HG02884 (cell line): ENCODE measurements around the gene MRC2.

ENCODE experiments used
- ATAC-seq: cut with Tn5 transposase; IDR thresholded peaks from one replicate; pipeline ENCODE4 v1.9.1; 2021; ENCODE audit warnings: mild to moderate bottlenecking, moderate library complexity; ENCODE audit not compliant: unreplicated experiment

The MRC2 gene

DNA sequence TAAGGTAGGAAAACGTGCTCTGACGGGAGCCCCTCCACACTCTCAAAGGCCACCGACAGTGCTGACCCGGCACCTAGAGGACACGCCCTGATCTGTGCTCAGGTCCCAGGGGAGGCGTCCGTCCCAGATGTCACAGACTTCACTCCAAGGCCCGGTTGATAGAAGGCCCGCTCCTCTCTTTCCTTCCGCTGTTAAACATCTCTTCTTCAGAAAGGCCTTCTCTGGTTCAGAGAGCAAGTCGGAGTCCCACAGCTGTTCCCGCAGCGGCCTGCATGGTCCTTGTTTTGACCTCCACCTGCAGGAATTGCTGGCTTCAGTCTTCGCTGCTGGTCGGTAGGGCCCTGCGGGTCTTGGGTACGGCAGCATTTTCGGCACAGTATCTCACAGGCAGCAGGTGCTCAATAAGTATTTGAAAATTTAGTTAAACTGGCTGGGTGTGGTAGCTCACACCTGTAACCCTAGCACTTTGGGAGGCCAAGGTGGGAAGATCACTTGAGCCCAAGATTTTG lies 88.5 kb downstream of the MRC2 start:
- no peak for ATAC-seq

- ATAC-seq: no peak
These were observed 89.5 kb downstream of the MRC2 start for GRCh38 chr17:62716834-62717588.

GRCh38 chr17:62717589-62717855 lies 90.1 kb downstream of the MRC2 start:
- no peak for ATAC-seq

DNA sequence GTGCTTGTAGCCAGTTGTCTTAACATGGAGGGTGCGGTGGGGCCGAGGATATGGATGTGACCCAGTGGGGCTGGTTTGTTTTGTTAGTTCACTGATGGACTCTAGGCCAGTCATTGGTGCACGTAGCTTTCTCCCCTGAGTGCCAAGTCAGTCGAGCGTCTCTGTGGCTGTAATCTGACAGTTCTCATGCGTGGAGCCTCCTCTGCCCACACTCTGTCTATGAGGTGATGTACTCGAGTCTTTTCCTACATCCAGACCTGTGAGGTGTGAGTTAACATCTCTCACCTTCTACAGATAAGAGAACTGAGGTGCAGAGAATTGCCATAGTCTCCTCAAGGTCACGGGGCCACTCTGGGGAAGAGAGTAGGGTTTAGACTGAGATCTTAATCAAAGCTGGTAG lies 90.4 kb downstream of the MRC2 start:
- no peak for ATAC-seq

DNA sequence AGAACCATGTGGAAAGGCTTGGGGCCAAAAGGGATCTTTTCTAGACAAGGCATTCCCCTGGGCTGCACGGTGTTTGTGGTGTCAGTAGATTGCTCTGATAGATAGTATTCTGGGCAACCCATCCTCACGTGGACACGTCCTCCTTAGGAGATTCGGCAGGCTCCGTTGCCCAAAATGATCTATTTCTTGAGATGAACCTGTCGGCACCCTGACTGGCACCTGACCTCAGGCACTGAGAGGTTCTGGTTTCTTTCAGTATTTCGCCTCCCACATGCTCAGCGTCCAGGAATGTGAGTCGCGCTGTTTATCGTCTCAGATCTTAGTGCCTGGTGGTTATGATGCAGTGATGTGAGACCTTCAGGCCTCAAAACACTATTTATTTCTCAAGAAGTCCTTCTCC lies 91.0 kb downstream of the MRC2 start:
- no peak for ATAC-seq

- ATAC-seq: no peak
These were observed 92.1 kb downstream of the MRC2 start for GRCh38 chr17:62719586-62719985.

DNA sequence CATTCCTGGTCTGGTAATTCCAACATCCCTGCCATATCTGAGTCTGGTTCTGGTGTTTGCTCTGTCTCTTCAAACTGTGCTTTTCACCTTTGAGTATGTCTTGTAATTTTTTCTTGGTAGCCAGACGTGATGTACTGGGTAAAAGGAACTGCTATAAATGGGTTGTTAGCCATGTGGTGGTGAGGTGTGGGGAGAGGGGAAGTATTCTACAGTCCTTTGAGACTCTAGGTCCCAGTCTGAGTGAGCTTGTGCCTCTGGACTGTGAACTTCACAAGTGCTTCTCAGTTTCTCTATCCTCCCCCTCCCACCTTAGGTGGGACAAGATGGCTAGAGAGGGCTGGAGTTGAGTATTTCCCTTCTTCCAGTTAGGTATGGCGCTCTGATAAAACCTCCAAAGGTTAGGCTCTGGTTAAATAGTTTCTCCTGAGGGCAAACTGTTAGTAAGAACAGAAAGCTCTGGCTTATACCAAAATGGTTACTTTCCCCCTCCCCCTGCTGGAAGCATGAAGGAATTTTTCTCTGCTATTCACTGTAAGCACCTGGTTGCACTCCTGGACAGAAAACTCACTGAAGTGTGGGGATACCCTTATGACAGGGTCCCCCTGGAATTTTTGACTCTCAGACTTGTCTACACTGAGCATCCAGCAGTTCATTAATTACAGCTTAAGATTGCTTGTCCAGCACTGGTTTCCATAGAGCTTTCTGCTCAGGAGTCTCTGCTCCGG lies 92.8 kb downstream of the MRC2 start:
- ATAC-seq: no peak

GRCh38 chr17:62722625-62723024 lies 95.2 kb downstream of the MRC2 start:
- no peak for ATAC-seq

GRCh38 chr17:62723842-62724241 lies 96.4 kb downstream of the MRC2 start:
- no peak for ATAC-seq

DNA sequence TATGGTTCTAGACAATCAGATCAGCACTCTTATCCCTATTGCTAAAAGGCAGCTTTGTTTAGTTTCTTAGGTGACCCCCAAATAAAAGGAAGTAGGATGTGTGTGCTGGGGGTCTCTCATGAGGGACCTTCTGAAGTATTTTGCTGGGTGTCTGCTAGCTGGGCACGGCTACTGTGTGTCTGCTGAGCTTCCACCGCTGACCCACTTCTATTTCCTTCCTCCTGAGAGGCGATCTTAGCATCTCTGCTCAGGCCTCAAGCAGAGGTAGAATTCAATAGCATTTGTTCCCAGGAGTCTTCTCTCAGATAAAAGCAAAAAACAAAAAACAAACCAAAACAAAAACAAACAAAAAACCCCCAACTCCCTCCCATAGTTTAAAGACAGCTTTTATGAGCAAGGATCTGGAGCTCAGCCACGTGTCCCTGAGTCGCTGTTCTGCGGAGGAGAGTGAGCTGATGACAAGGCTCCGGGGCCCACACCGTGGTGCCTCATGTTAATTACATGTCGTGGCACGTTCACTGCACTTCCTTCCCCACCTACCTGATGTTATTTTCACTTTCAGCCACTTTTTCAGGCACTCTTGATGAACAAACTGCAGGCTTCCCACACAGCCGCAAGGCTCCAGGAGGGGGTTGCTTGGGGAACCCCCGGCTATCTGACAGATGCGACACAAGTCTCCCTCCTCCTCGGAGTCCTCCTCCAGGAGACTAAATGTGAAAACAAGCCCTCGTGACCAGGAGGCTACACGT lies 97.1 kb downstream of the MRC2 start:
- peak; percentile 92 for ATAC-seq

- no peak for ATAC-seq
These were observed 98.3 kb downstream of the MRC2 start for GRCh38 chr17:62725791-62726249.

GRCh38 chr17:62727916-62728672 lies 100.6 kb downstream of the MRC2 start:
- no peak for ATAC-seq

DNA sequence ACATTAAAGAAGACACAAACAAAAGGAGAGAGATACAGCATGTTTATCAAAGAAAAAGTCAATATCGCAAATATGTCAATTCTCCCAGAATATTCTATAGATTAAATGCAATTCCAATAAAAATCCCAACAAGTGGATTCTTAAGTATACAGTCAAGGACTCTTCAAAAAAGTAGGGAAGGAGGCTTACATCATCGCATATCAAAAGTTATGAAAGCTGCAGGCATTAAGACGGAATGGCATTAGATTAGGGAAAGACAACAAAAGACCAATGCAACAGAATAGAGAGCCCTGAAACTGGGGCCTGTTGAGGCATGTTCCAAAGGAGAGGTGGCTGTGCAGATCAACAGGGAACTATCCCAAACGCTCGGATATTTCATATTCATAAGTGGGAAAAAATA lies 104.7 kb downstream of the MRC2 start:
- ATAC-seq: no peak

DNA sequence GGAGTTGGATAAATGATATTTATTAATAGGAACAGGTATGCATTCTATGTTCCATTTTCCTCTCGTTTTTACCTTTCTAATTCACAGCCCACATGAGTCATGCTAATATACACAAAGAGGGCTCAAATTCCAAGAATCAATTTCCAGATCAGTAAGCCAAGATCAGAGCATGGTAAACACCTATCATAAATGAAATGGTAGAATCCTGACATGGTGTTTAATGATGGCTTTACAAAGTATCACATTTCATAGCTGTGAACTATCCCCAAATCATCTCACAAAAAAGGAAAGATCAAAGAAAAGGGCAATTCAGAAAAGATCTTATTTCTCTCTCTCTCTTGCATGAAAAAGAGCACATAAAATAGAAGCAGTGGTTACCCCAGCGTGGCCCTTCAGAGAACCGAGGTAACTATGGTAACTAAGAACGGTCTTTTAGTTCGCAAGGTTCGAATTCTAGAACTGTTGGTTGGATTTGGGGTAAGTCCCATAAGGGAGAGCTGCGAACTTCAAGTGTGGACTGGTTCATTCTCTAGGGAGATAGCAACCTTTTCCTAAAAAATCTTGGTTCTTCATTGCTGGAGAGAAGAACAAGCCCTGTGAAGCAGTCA lies 107.7 kb downstream of the MRC2 start:
- no peak for ATAC-seq

- ATAC-seq: no peak
These were observed 110.0 kb downstream of the MRC2 start for GRCh38 chr17:62737513-62737912.

DNA sequence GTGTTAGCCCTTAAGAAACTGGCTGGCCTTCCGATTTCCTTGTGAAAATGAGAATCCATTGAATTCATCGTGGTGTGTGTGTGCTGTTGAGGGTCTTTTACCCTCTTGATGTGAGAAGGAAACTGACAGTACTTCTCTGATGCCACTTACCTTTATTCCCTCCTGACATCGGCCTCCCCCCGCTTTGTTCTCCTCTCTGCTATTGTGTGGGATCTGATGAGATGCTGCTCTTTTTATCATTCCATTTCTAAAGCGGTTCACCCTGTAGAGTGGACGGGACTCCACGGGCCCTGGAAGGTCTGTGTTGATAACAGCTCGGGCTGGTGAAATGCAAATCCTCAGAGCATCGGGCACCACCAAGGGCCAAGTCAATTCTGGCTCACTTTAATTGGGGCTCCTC lies 110.8 kb downstream of the MRC2 start:
- no peak for ATAC-seq

DNA sequence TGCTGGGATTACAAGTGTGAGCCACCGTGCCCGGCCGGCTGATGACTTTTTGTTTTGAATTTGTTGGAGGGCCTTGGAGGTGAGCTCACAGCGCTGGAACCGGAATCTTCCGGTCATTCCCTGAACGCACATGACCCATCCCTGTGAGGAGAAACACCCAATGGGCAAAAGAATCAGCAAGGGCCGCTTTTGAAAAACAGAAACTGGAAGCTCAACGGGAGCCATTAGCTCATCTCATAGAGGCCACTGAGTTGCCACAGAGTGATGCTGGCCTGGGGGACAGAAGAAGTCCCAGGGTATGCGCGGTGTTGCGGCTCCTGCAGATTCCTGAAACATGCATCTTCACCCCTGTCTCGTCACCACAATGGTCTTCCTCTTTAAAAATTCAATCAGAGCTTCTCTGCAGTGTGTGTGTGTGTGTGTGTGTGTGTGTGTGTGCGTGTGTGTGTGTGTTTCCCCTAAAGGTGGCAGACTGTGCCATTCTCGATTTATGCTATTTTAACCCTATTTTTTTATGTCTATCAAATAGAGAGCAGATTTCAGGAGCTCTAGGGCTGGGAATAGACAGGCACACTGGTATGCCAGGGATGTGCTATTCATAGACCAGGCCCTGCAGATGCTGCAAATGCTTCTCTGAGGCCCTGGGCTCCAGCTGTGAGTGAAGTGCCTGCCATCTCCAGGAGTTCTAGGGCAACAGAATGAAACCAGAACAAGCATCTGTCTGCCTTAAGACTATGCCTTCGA lies 112.3 kb downstream of the MRC2 start:
- no peak for ATAC-seq

DNA sequence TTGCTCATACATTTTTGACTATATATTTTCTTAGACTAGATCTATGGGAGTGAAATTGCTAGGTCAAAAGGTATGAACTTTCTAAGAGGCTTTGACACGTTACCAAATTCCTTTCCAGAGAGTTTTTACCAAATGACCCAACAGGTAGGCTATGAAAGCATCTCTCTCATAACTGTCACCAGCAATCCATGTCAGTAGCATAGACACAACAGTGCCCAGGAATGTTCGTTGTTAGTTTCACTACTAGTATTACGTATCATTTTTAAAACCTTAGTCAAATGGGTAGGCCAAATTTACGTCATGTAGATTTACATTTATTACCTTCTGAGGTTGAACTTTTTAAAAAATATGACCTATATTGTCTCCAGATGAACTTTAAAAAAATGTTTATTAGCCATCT lies 113.8 kb downstream of the MRC2 start:
- peak; percentile 67 for ATAC-seq
